WTC11 (cell line): ENCODE data around the gene UTF1. TPM values are rescaled to one million over a fixed set of nuclear protein-coding genes. Genes with fewer than 3 reads are reported as not detected.

Experiments
- ATAC-seq: fragments of 200-7000 bp; cut with Tn5 transposase; 2 replicates; pipeline ENCODE4 v1.10.0; 2021; ENCODE audit warnings: mild to moderate bottlenecking, moderate library complexity
- CTCF ChIA-PET: fragments of 300-600 bp; sonication (Branson Sonifier 250); formaldehyde crosslinking; loops from one replicate; lab custom pipeline; 2021; ENCODE audit warnings: antibody characterized with exemption; lab: Charles Lee
- POLR2A ChIA-PET: fragments of 350-600 bp; sonication (Branson Sonifier 250); formaldehyde crosslinking; loops from one replicate; lab custom pipeline; 2021; ENCODE audit warnings: antibody characterized with exemption; lab: Charles Lee
- DNase-seq: peaks from one replicate; pipeline ENCODE4 v3.0.0; 2021; ENCODE audit warnings: low spot score
- H3K27ac Mint-ChIP-seq: 2 replicates; pipeline ENCODE4 v1.8.0; 2021; ENCODE audit warnings: mixed read lengths
- H3K27me3 Mint-ChIP-seq: 2 replicates; pipeline ENCODE4 v1.8.0; 2021; ENCODE audit warnings: low read depth, mild to moderate bottlenecking, moderate library complexity, mixed read lengths
- H3K36me3 Mint-ChIP-seq: 2 replicates; pipeline ENCODE4 v1.8.0; 2021; ENCODE audit warnings: mixed read lengths
- H3K4me1 Mint-ChIP-seq: 2 replicates; pipeline ENCODE4 v1.8.0; 2022; ENCODE audit warnings: mixed read lengths
- H3K4me3 Mint-ChIP-seq: 2 replicates; pipeline ENCODE4 v1.8.0; 2021; ENCODE audit warnings: mild to moderate bottlenecking, moderate library complexity, mixed read lengths
- H3K9me3 Mint-ChIP-seq: 2 replicates; pipeline ENCODE4 v1.8.0; 2021; ENCODE audit warnings: mixed read lengths
- ATF1 ChIP-seq: sonication (generic); formaldehyde crosslinking; IDR thresholded peaks from 2 replicates; pipeline ENCODE4 v1.8.1; 2023; ENCODE audit warnings: mild to moderate bottlenecking, moderate library complexity, missing genetic modification reagents
- EMX1 ChIP-seq: fragments of 250-450 bp; sonication (Bioruptor Pico); IDR thresholded peaks from 2 replicates; pipeline ENCODE4 v1.8.0; 2021; ENCODE audit warnings: mild to moderate bottlenecking
- ESRRA ChIP-seq: sonication (generic); formaldehyde crosslinking; IDR thresholded peaks from 2 replicates; pipeline ENCODE4 v1.8.1; 2022; ENCODE audit warnings: mild to moderate bottlenecking, missing genetic modification reagents, borderline replicate concordance
- FOXP1 ChIP-seq: sonication (generic); formaldehyde crosslinking; IDR thresholded peaks from 2 replicates; pipeline ENCODE4 v1.8.0; 2022; ENCODE audit warnings: missing genetic modification reagents, mild to moderate bottlenecking, moderate library complexity, borderline replicate concordance
- GRHL2 ChIP-seq: fragments of 250-450 bp; sonication (Bioruptor Pico); IDR thresholded peaks from 2 replicates; pipeline ENCODE4 v1.8.0; 2022; ENCODE audit warnings: mild to moderate bottlenecking, moderate library complexity; ENCODE audit not compliant: insufficient replicate concordance, severe bottlenecking
- GTF2I ChIP-seq: fragments of 250-450 bp; sonication (Bioruptor Pico); conservative IDR thresholded peaks from 2 replicates; pipeline ENCODE4 v1.4.0; 2021; ENCODE audit warnings: mild to moderate bottlenecking
- KAT7 ChIP-seq: sonication (generic); formaldehyde crosslinking; IDR thresholded peaks from 2 replicates; pipeline ENCODE4 v1.8.1; 2023; ENCODE audit warnings: missing genetic modification reagents, mild to moderate bottlenecking, borderline replicate concordance
- MXD4 ChIP-seq: fragments of 250-450 bp; sonication (Bioruptor Pico); IDR thresholded peaks from 2 replicates; pipeline ENCODE4 v1.8.0; 2021; ENCODE audit warnings: mild to moderate bottlenecking, moderate library complexity, borderline replicate concordance
- NFE2L1 ChIP-seq: sonication (generic); formaldehyde crosslinking; IDR thresholded peaks from 2 replicates; pipeline ENCODE4 v1.8.1; 2023; ENCODE audit warnings: missing genetic modification reagents
- SP1 ChIP-seq: sonication (generic); formaldehyde crosslinking; conservative IDR thresholded peaks from 2 replicates; pipeline ENCODE4 v1.8.1; 2022; ENCODE audit warnings: missing genetic modification reagents
- TEAD4 ChIP-seq: sonication (generic); formaldehyde crosslinking; IDR thresholded peaks from 2 replicates; pipeline ENCODE4 v1.8.0; 2022; ENCODE audit warnings: mild to moderate bottlenecking, missing genetic modification reagents
- TP53 ChIP-seq: sonication (generic); formaldehyde crosslinking; IDR thresholded peaks from 2 replicates; pipeline ENCODE4 v1.8.1; 2023; ENCODE audit warnings: mild to moderate bottlenecking, missing genetic modification reagents
- ZBTB21 ChIP-seq: sonication (generic); formaldehyde crosslinking; IDR thresholded peaks from 2 replicates; pipeline ENCODE4 v1.8.1; 2023; ENCODE audit warnings: mild to moderate bottlenecking, missing genetic modification reagents, borderline replicate concordance
- ZNF121 ChIP-seq: sonication (generic); formaldehyde crosslinking; IDR thresholded peaks from 2 replicates; pipeline ENCODE4 v1.8.0; 2023; ENCODE audit warnings: missing genetic modification reagents
- ZNF219 ChIP-seq: sonication (generic); formaldehyde crosslinking; IDR thresholded peaks from 2 replicates; pipeline ENCODE4 v1.8.0; 2023; ENCODE audit warnings: missing genetic modification reagents, mild to moderate bottlenecking, borderline replicate concordance
- total RNA-seq: library from RNA; stranded (reverse); gene quantifications from 3 replicates; pipeline ENCODE4 v1.2.3, GENCODE V29; 2021
- TF ChIP-seq, protein P1 (sequence below): sonication (generic); formaldehyde crosslinking; IDR thresholded peaks from 2 replicates; pipeline ENCODE4 v1.8.0; 2022; ENCODE audit warnings: mild to moderate bottlenecking, missing genetic modification reagents
- TF ChIP-seq, protein P2 (sequence below): sonication (generic); formaldehyde crosslinking; IDR thresholded peaks from 2 replicates; pipeline ENCODE4 v1.8.1; 2023; ENCODE audit warnings: mild to moderate bottlenecking, moderate library complexity, missing genetic modification reagents
- TF ChIP-seq, protein P3 (sequence below): sonication (generic); formaldehyde crosslinking; IDR thresholded peaks from 2 replicates; pipeline ENCODE4 v1.8.0; 2022; ENCODE audit warnings: mild to moderate bottlenecking, missing genetic modification reagents
- TF ChIP-seq, protein P4 (sequence below): fragments of 250-450 bp; sonication (Bioruptor Pico); IDR thresholded peaks from 2 replicates; pipeline ENCODE4 v1.9.0; 2021; ENCODE audit warnings: mild to moderate bottlenecking, borderline replicate concordance
- TF ChIP-seq, protein P5 (sequence below): fragments of 250-450 bp; sonication (Bioruptor Pico); IDR thresholded peaks from 2 replicates; pipeline ENCODE4 v2.1.2; 2022; ENCODE audit warnings: mild to moderate bottlenecking, moderate library complexity
- TF ChIP-seq, protein P6 (sequence below): fragments of 250-450 bp; sonication (Bioruptor Pico); IDR thresholded peaks from 2 replicates; pipeline ENCODE4 v1.9.0; 2021; ENCODE audit warnings: mild to moderate bottlenecking
- TF ChIP-seq, protein P7 (sequence below): sonication (generic); formaldehyde crosslinking; IDR thresholded peaks from 2 replicates; pipeline ENCODE4 v1.8.1; 2023; ENCODE audit warnings: mild to moderate bottlenecking, missing genetic modification reagents, moderate library complexity

UTF1 gene
- total RNA-seq, 1 experiment from 2014 or later: 196 TPM

DNA sequence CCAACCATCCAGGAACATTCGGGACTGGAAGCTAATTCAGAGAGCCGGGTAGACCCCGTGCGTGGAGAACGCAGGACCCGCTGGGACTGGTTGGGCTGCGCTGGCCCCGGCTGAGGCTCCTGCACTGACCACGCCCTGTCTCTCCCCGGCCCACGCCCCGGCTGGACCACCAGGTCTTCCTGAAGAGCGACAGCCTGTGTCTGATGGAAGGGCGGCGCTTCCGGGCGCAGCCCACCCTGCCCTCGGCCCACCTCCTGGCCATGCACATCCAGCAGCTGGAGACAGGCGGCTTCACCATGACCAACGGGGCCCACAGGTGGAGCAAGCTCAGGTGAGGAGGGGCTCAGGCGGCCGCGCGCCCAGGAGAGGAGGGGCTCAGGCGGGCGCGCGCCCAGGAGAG, 10.2 kb upstream of the UTF1 start:
- CTCF ChIA-PET: interaction anchor here (0.9 to 1.6 kb wide), 6 partner anchors 14 to 281 kb away, joined by 3 to 7 read pairs (median 4); partner anchors contain the start of gene ADAM8

DNA sequence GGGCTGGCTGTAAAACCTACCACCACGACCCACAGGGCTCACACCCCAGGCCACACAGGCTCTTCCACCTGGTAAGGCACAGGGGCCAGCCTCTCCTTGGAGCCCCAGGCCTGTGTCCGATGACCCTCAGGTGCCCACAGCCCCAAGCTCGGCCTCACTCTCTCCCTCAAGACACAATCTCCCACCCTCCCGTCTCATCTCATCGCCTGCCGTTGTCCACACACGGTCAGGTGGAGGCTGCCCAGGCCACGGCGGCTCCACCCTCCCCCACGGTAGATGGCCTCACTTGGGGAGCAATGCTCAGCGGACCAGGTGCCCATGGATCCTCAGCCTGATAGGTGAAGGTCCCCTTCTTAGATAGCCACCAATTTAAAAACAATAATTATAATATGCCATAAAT, 8.7 kb upstream of the UTF1 start:
- Mint-ChIP-seq H3K36me3 (0 out of 2 replicates have a peak, but pooled peaks cover 4% of the 10 kb centered on the region), H3K27me3 (no peaks in the 10 kb centered on the region), H3K4me1 (peaks cover 22% of the 10 kb centered on the region), H3K9me3 (no peaks in the 10 kb centered on the region), H3K4me3 (peak overlapping the region; percentile 24; the same call in 1 of the 2 replicates), H3K27ac (peak overlapping the region; percentile 82)
- no peak for ATAC-seq
- DNase-seq: no peak
- POLR2A ChIA-PET: no interaction called here
- CTCF ChIA-PET: no interaction called here
- TF ChIP-seq ATF1 (CRISPR knock-in tag) (no peak), ESRRA (CRISPR knock-in tag) (no peak), ZNF121 (CRISPR knock-in tag) (no peak), FOXP1 (no peak), KAT7 (CRISPR knock-in tag) (no peak)
- TF ChIP-seq, protein P1, sequence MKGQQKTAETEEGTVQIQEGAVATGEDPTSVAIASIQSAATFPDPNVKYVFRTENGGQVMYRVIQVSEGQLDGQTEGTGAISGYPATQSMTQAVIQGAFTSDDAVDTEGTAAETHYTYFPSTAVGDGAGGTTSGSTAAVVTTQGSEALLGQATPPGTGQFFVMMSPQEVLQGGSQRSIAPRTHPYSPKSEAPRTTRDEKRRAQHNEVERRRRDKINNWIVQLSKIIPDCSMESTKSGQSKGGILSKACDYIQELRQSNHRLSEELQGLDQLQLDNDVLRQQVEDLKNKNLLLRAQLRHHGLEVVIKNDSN (CRISPR knock-in tag): no peak
- TF ChIP-seq, protein P2, sequence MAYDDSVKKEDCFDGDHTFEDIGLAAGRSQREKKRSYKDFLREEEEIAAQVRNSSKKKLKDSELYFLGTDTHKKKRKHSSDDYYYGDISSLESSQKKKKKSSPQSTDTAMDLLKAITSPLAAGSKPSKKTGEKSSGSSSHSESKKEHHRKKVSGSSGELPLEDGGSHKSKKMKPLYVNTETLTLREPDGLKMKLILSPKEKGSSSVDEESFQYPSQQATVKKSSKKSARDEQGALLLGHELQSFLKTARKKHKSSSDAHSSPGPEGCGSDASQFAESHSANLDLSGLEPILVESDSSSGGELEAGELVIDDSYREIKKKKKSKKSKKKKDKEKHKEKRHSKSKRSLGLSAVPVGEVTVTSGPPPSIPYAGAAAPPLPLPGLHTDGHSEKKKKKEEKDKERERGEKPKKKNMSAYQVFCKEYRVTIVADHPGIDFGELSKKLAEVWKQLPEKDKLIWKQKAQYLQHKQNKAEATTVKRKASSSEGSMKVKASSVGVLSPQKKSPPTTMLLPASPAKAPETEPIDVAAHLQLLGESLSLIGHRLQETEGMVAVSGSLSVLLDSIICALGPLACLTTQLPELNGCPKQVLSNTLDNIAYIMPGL: no peak
- TF ChIP-seq, protein P3, sequence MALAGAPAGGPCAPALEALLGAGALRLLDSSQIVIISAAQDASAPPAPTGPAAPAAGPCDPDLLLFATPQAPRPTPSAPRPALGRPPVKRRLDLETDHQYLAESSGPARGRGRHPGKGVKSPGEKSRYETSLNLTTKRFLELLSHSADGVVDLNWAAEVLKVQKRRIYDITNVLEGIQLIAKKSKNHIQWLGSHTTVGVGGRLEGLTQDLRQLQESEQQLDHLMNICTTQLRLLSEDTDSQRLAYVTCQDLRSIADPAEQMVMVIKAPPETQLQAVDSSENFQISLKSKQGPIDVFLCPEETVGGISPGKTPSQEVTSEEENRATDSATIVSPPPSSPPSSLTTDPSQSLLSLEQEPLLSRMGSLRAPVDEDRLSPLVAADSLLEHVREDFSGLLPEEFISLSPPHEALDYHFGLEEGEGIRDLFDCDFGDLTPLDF (CRISPR knock-in tag): no peak

More for the DNA sequence above, 10.2 kb upstream of the UTF1 start:
- ATAC-seq (peak; percentile 87), DNase-seq (peak; percentile 78)
- no peaks in the 10 kb centered on the region for H3K9me3 Mint-ChIP-seq
- peak overlapping the region; percentile 30; the same call in 1 of the 2 replicates for H3K4me3 Mint-ChIP-seq
- TF ChIP-seq, protein P4, sequence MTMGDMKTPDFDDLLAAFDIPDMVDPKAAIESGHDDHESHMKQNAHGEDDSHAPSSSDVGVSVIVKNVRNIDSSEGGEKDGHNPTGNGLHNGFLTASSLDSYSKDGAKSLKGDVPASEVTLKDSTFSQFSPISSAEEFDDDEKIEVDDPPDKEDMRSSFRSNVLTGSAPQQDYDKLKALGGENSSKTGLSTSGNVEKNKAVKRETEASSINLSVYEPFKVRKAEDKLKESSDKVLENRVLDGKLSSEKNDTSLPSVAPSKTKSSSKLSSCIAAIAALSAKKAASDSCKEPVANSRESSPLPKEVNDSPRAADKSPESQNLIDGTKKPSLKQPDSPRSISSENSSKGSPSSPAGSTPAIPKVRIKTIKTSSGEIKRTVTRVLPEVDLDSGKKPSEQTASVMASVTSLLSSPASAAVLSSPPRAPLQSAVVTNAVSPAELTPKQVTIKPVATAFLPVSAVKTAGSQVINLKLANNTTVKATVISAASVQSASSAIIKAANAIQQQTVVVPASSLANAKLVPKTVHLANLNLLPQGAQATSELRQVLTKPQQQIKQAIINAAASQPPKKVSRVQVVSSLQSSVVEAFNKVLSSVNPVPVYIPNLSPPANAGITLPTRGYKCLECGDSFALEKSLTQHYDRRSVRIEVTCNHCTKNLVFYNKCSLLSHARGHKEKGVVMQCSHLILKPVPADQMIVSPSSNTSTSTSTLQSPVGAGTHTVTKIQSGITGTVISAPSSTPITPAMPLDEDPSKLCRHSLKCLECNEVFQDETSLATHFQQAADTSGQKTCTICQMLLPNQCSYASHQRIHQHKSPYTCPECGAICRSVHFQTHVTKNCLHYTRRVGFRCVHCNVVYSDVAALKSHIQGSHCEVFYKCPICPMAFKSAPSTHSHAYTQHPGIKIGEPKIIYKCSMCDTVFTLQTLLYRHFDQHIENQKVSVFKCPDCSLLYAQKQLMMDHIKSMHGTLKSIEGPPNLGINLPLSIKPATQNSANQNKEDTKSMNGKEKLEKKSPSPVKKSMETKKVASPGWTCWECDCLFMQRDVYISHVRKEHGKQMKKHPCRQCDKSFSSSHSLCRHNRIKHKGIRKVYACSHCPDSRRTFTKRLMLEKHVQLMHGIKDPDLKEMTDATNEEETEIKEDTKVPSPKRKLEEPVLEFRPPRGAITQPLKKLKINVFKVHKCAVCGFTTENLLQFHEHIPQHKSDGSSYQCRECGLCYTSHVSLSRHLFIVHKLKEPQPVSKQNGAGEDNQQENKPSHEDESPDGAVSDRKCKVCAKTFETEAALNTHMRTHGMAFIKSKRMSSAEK: no peak
- TF ChIP-seq MXD4 (CRISPR knock-in tag): no peak
- TF ChIP-seq, protein P5, sequence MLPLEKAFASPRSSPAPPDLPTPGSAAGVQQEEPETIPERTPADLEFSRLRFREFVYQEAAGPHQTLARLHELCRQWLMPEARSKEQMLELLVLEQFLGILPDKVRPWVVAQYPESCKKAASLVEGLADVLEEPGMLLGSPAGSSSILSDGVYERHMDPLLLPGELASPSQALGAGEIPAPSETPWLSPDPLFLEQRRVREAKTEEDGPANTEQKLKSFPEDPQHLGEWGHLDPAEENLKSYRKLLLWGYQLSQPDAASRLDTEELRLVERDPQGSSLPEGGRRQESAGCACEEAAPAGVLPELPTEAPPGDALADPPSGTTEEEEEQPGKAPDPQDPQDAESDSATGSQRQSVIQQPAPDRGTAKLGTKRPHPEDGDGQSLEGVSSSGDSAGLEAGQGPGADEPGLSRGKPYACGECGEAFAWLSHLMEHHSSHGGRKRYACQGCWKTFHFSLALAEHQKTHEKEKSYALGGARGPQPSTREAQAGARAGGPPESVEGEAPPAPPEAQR (CRISPR knock-in tag): no peak
- no peak for TF ChIP-seq GTF2I
- 0 out of 2 replicates have a peak, but pooled peaks have one; percentile 38 for TF ChIP-seq SP1
- TF ChIP-seq, protein P6, sequence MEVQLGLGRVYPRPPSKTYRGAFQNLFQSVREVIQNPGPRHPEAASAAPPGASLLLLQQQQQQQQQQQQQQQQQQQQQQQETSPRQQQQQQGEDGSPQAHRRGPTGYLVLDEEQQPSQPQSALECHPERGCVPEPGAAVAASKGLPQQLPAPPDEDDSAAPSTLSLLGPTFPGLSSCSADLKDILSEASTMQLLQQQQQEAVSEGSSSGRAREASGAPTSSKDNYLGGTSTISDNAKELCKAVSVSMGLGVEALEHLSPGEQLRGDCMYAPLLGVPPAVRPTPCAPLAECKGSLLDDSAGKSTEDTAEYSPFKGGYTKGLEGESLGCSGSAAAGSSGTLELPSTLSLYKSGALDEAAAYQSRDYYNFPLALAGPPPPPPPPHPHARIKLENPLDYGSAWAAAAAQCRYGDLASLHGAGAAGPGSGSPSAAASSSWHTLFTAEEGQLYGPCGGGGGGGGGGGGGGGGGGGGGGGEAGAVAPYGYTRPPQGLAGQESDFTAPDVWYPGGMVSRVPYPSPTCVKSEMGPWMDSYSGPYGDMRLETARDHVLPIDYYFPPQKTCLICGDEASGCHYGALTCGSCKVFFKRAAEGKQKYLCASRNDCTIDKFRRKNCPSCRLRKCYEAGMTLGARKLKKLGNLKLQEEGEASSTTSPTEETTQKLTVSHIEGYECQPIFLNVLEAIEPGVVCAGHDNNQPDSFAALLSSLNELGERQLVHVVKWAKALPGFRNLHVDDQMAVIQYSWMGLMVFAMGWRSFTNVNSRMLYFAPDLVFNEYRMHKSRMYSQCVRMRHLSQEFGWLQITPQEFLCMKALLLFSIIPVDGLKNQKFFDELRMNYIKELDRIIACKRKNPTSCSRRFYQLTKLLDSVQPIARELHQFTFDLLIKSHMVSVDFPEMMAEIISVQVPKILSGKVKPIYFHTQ (CRISPR knock-in tag): no peak
- TF ChIP-seq TP53 (CRISPR knock-in tag): peak; percentile 56; the same call in 1 of the 2 replicates
- TF ChIP-seq ESRRA (CRISPR knock-in tag): no peak
- TF ChIP-seq GRHL2 (CRISPR knock-in tag): no peak
- TF ChIP-seq, protein P7, sequence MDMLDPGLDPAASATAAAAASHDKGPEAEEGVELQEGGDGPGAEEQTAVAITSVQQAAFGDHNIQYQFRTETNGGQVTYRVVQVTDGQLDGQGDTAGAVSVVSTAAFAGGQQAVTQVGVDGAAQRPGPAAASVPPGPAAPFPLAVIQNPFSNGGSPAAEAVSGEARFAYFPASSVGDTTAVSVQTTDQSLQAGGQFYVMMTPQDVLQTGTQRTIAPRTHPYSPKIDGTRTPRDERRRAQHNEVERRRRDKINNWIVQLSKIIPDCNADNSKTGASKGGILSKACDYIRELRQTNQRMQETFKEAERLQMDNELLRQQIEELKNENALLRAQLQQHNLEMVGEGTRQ (CRISPR knock-in tag): 0 out of 2 replicates have a peak, but pooled peaks have one; percentile 16
- peak; percentile 44; the same call in 1 of the 2 replicates for TF ChIP-seq ZBTB21
- no peak for TF ChIP-seq NFE2L1 (CRISPR knock-in tag)
- no peak for TF ChIP-seq ZNF219
- TF ChIP-seq TEAD4 (CRISPR knock-in tag): no peak
- TF ChIP-seq EMX1 (CRISPR knock-in tag): no peak
- TF ChIP-seq, all 79 proteins: peak for 4
- H3K27me3 Mint-ChIP-seq: no peaks in the 10 kb centered on the region
- H3K36me3 Mint-ChIP-seq: peaks cover 10% of the 10 kb centered on the region; the same call in 1 of the 2 replicates
- H3K4me1 Mint-ChIP-seq: peaks cover 13% of the 10 kb centered on the region
- POLR2A ChIA-PET: interaction anchor here (0.6 kb wide), 1 partner anchor 146 kb away, joined by 9 read pairs; no protein-coding TSS in a partner anchor
- H3K27ac Mint-ChIP-seq: no peak overlapping the region
